ENCODE results near the gene MAST4.

The MAST4 gene

GRCh38 chr5:66702426-66702825 is 106.2 kb downstream of the MAST4 start:
- no peaks in the 10 kb centered on the region for H3K36me3 ChIP-seq (replicated peaks; ENCODE audit: low read depth, low read length)
- no peak overlapping the region for H3K9ac ChIP-seq (ENCODE audit: low read length)
- H3K4me1 ChIP-seq (ENCODE audit: low read length) = peaks cover 3% of the 10 kb centered on the region; the same call in 1 of the 2 replicates
- H3K9me3 ChIP-seq (ENCODE audit: insufficient read depth, low read length) = no peaks in the 10 kb centered on the region
- TF ChIP-seq EZH2phosphoT487 (IDR thresholded peaks at IDR 0.05; ENCODE audit: low read depth) = no peak
- no peak for TF ChIP-seq CTCF (IDR thresholded peaks at IDR 0.05; ENCODE audit: low read depth, low read length)
- no peak overlapping the region for H3K4me2 ChIP-seq (ENCODE audit: low read length)
- no peaks in the 10 kb centered on the region for H3K79me2 ChIP-seq (ENCODE audit: low read length)
- no peaks in the 10 kb centered on the region for H4K20me1 ChIP-seq (ENCODE audit: insufficient read depth, low read length)
- H3K27ac ChIP-seq (ENCODE audit: low read length) = no peak overlapping the region
- no peak overlapping the region for H2AFZ ChIP-seq (ENCODE audit: low read depth, low read length)
- no peaks in the 10 kb centered on the region for H3K27me3 ChIP-seq (ENCODE audit: low read depth, low read length)
- H3K4me3 ChIP-seq (ENCODE audit: low read length) = no peak overlapping the region

GRCh38 chr5:66704790-66705425 is 108.7 kb downstream of the MAST4 start:
- Histone ChIP-seq H3K4me1 (ENCODE audit: low read length) (peaks cover 3% of the 10 kb centered on the region; the same call in 1 of the 2 replicates), H3K27me3 (ENCODE audit: low read depth, low read length) (no peaks in the 10 kb centered on the region), H3K36me3 (replicated peaks; ENCODE audit: low read depth, low read length) (no peaks in the 10 kb centered on the region), H3K79me2 (ENCODE audit: low read length) (no peaks in the 10 kb centered on the region), H3K9me3 (ENCODE audit: insufficient read depth, low read length) (no peaks in the 10 kb centered on the region), H3K27ac (ENCODE audit: low read length) (no peak overlapping the region), H4K20me1 (ENCODE audit: insufficient read depth, low read length) (no peaks in the 10 kb centered on the region), H2AFZ (ENCODE audit: low read depth, low read length) (no peak overlapping the region), H3K4me3 (ENCODE audit: low read length) (no peak overlapping the region), H3K9ac (ENCODE audit: low read length) (no peak overlapping the region), H3K4me2 (ENCODE audit: low read length) (no peak overlapping the region)
- TF ChIP-seq CTCF (IDR thresholded peaks at IDR 0.05; ENCODE audit: low read depth, low read length) (no peak), EZH2phosphoT487 (IDR thresholded peaks at IDR 0.05; ENCODE audit: low read depth) (no peak)

GRCh38 chr5:66708368-66708767 is 112.2 kb downstream of the MAST4 start:
- no peaks in the 10 kb centered on the region for H3K27me3 ChIP-seq (ENCODE audit: low read depth, low read length)
- TF ChIP-seq CTCF (IDR thresholded peaks at IDR 0.05; ENCODE audit: low read depth, low read length) (no peak), EZH2phosphoT487 (IDR thresholded peaks at IDR 0.05; ENCODE audit: low read depth) (no peak)
- no peak overlapping the region for H3K9ac ChIP-seq (ENCODE audit: low read length)
- H3K9me3 ChIP-seq (ENCODE audit: insufficient read depth, low read length) = no peaks in the 10 kb centered on the region
- H2AFZ ChIP-seq (ENCODE audit: low read depth, low read length) = no peak overlapping the region
- H3K36me3 ChIP-seq (replicated peaks; ENCODE audit: low read depth, low read length) = no peaks in the 10 kb centered on the region
- no peaks in the 10 kb centered on the region for H3K79me2 ChIP-seq (ENCODE audit: low read length)
- H3K27ac ChIP-seq (ENCODE audit: low read length) = no peak overlapping the region
- no peaks in the 10 kb centered on the region for H4K20me1 ChIP-seq (ENCODE audit: insufficient read depth, low read length)
- H3K4me3 ChIP-seq (ENCODE audit: low read length) = no peak overlapping the region
- H3K4me1 ChIP-seq (ENCODE audit: low read length) = no peaks in the 10 kb centered on the region
- H3K4me2 ChIP-seq (ENCODE audit: low read length) = no peak overlapping the region

- no peaks in the 10 kb centered on the region for H3K4me1 ChIP-seq (ENCODE audit: low read length)
- no peak overlapping the region for H3K4me3 ChIP-seq (ENCODE audit: low read length)
- H3K36me3 ChIP-seq (replicated peaks; ENCODE audit: low read depth, low read length) = no peaks in the 10 kb centered on the region
- no peak overlapping the region for H3K27ac ChIP-seq (ENCODE audit: low read length)
- no peaks in the 10 kb centered on the region for H3K27me3 ChIP-seq (ENCODE audit: low read depth, low read length)
- H3K4me2 ChIP-seq (ENCODE audit: low read length) = no peak overlapping the region
- H3K9me3 ChIP-seq (ENCODE audit: insufficient read depth, low read length) = no peaks in the 10 kb centered on the region
- H4K20me1 ChIP-seq (ENCODE audit: insufficient read depth, low read length) = no peaks in the 10 kb centered on the region
- no peaks in the 10 kb centered on the region for H3K79me2 ChIP-seq (ENCODE audit: low read length)
- no peak overlapping the region for H2AFZ ChIP-seq (ENCODE audit: low read depth, low read length)
- H3K9ac ChIP-seq (ENCODE audit: low read length) = no peak overlapping the region
- TF ChIP-seq EZH2phosphoT487 (IDR thresholded peaks at IDR 0.05; ENCODE audit: low read depth) = no peak
- no peak for TF ChIP-seq CTCF (IDR thresholded peaks at IDR 0.05; ENCODE audit: low read depth, low read length)
Observed at GRCh38 chr5:66710557-66711088, 114.4 kb downstream of the MAST4 start.

Data from OCI-LY3 (cell line).